OCI-LY7 (cell line): ENCODE measurements around the gene TFCP2.

ENCODE experiments used
- CTCF ChIP-seq: fragments of 200-600 bp; sonication (generic); conservative IDR thresholded peaks from 2 replicates; pipeline ENCODE4 v1.5.1; 2014; ENCODE audit warnings: mild to moderate bottlenecking, antibody characterized with exemption, low read length, moderate library complexity, mixed read lengths
- EZH2phosphoT487 ChIP-seq: fragments of 200-600 bp; sonication (generic); IDR thresholded peaks from 2 replicates; pipeline ENCODE4 v1.6.1; 2018; ENCODE audit warnings: low read depth, borderline replicate concordance, mild to moderate bottlenecking, mixed run types, antibody characterized with exemption, low read length, moderate library complexity, mixed read lengths

- TF ChIP-seq CTCF (no peak), EZH2phosphoT487 (no peak)
Observed at GRCh38 chr12:51222461-51222860, 49.5 kb upstream of the TFCP2 start.
